IPS-NIHi7 (cell line): ENCODE results near the gene TPCN1.

ENCODE experiments used
- DNase-seq: peaks from one replicate; pipeline ENCODE4 v3.0.0; 2012; ENCODE audit warnings: mixed read lengths; ENCODE audit errors: extremely low spot score

The TPCN1 gene

GRCh38 chr12:113260636-113261300 lies 39.5 kb downstream of the TPCN1 start:
- DNase-seq: no peak

GRCh38 chr12:113261847-113262470 lies 40.7 kb downstream of the TPCN1 start:
- no peak for DNase-seq

- DNase-seq: no peak
These were observed 41.4 kb downstream of the TPCN1 start for GRCh38 chr12:113262710-113263109.

GRCh38 chr12:113263431-113263963 lies 42.2 kb downstream of the TPCN1 start:
- no peak for DNase-seq

GRCh38 chr12:113266106-113266895 lies 45.0 kb downstream of the TPCN1 start:
- no peak for DNase-seq

GRCh38 chr12:113267621-113268020 lies 46.4 kb downstream of the TPCN1 start:
- no peak for DNase-seq

GRCh38 chr12:113268136-113268535 lies 46.9 kb downstream of the TPCN1 start:
- no peak for DNase-seq

GRCh38 chr12:113268621-113269020 lies 47.4 kb downstream of the TPCN1 start:
- DNase-seq: no peak

GRCh38 chr12:113269257-113269943 lies 48.1 kb downstream of the TPCN1 start:
- no peak for DNase-seq

GRCh38 chr12:113270709-113271009 lies 49.4 kb downstream of the TPCN1 start:
- no peak for DNase-seq

GRCh38 chr12:113271466-113271852 lies 50.2 kb downstream of the TPCN1 start:
- DNase-seq: no peak

GRCh38 chr12:113271853-113272561 lies 50.7 kb downstream of the TPCN1 start:
- DNase-seq: peak; percentile 48

GRCh38 chr12:113273053-113273725 lies 51.9 kb downstream of the TPCN1 start:
- DNase-seq: peak; percentile 53

- DNase-seq: no peak
These were observed 53.6 kb downstream of the TPCN1 start for GRCh38 chr12:113274848-113275247.

GRCh38 chr12:113276306-113276705 lies 55.0 kb downstream of the TPCN1 start:
- no peak for DNase-seq

GRCh38 chr12:113276946-113277500 lies 55.8 kb downstream of the TPCN1 start:
- DNase-seq: no peak

- no peak for DNase-seq
These were observed 56.2 kb downstream of the TPCN1 start for GRCh38 chr12:113277511-113277910.

GRCh38 chr12:113278141-113278540 lies 56.9 kb downstream of the TPCN1 start:
- DNase-seq: no peak

GRCh38 chr12:113278633-113279032 lies 57.4 kb downstream of the TPCN1 start:
- DNase-seq: no peak

- DNase-seq: no peak
These were observed 63.5 kb downstream of the TPCN1 start for GRCh38 chr12:113284751-113285150.
